ENCODE data around the gene CYP4B1. TPM values are rescaled to one million over a fixed set of nuclear protein-coding genes. Genes with fewer than 3 reads are reported as not detected.
"Not testable (repeated sequence)": the region's sequence is repeated elsewhere in the genome, so short reads cannot be mapped to it uniquely, and the experiment has no call there.

Gene CYP4B1
- total RNA-seq, 2 experiments from 2014 or later: not detected

DNA sequence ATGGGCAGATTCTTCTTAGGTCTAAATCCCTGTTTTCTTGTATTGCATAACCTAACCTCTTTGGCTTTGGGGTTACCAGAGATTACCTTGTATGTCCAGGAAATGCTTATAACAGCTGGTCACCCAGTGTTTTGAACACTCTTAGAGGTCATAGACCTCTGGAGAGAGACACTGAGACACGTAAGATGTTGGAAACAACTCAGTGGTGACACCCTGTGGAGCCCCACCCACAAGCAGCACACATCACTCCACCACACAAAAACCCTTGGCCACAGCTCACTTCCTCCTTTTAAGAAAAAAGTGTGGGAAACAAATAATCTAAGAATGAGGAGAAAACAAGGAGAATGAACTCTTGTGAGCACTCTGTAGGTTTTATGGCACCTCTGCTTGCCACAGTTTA, 26.3 kb upstream of the CYP4B1 start:
- BruUV-seq (replicated peaks): no TSS peak
- Histone ChIP-seq H3K9me3 (ENCODE audit: low read length) (peaks cover 5% of the 10 kb centered on the region; the same call in 1 of the 2 replicates), H3K9me2 (ENCODE audit: insufficient read depth, low read length) (no peaks in the 10 kb centered on the region), H3K36me3 (ENCODE audit: insufficient read depth, low read length) (no peaks in the 10 kb centered on the region), H3K27ac (ENCODE audit: low read depth, low read length, poor library complexity, severe bottlenecking) (no peak overlapping the region), H3K79me2 (ENCODE audit: insufficient read depth, low read depth, low read length) (no peaks in the 10 kb centered on the region), H3K4me1 (ENCODE audit: insufficient read depth, low read length, poor library complexity, severe bottlenecking) (no peaks in the 10 kb centered on the region), H2AFZ (ENCODE audit: low read length) (no peak overlapping the region), H3K4me3 (ENCODE audit: low read depth, low read length, poor library complexity, severe bottlenecking) (no peak overlapping the region), H4K20me1 (ENCODE audit: insufficient read depth, low read length) (no peaks in the 10 kb centered on the region), H3K4me2 (ENCODE audit: low read length) (no peak overlapping the region)
- TF ChIP-seq CTCF (conservative IDR thresholded peaks at IDR 0.05; ENCODE audit: low read length): no peak
- TF ChIP-seq EZH2phosphoT487 (IDR thresholded peaks at IDR 0.05; ENCODE audit: borderline replicate concordance, low read depth, low read length): no peak
- ChIA-PET CTCF (ENCODE audit: unreplicated experiment) (no interaction called here), POLR2A (no interaction called here)
- no peak for DNase-seq (ENCODE audit: low spot score)
- intact Hi-C loops (cut with micrococcal nuclease; ENCODE audit: unreplicated experiment): no loop called here

GRCh38 chr1:46774297-46774696, 24.5 kb upstream of the CYP4B1 start:
- no peak for TF ChIP-seq CTCF (conservative IDR thresholded peaks at IDR 0.05; ENCODE audit: low read length)
- TF ChIP-seq EZH2phosphoT487 (IDR thresholded peaks at IDR 0.05; ENCODE audit: borderline replicate concordance, low read depth, low read length): no peak
- Histone ChIP-seq H3K27ac (ENCODE audit: low read depth, low read length, poor library complexity, severe bottlenecking) (no peak overlapping the region), H3K9me3 (ENCODE audit: low read length) (peaks cover 5% of the 10 kb centered on the region; the same call in 1 of the 2 replicates), H3K9me2 (ENCODE audit: insufficient read depth, low read length) (no peaks in the 10 kb centered on the region), H4K20me1 (ENCODE audit: insufficient read depth, low read length) (no peaks in the 10 kb centered on the region), H3K79me2 (ENCODE audit: insufficient read depth, low read depth, low read length) (no peaks in the 10 kb centered on the region), H3K4me3 (ENCODE audit: low read depth, low read length, poor library complexity, severe bottlenecking) (no peak overlapping the region), H2AFZ (ENCODE audit: low read length) (no peak overlapping the region), H3K36me3 (ENCODE audit: insufficient read depth, low read length) (no peaks in the 10 kb centered on the region), H3K4me1 (ENCODE audit: insufficient read depth, low read length, poor library complexity, severe bottlenecking) (no peaks in the 10 kb centered on the region), H3K4me2 (ENCODE audit: low read length) (no peak overlapping the region)
- ChIA-PET CTCF (ENCODE audit: unreplicated experiment) (no interaction called here), POLR2A (no interaction called here)
- no TSS peak for BruUV-seq (replicated peaks)
- no peak for DNase-seq (ENCODE audit: low spot score)
- intact Hi-C loops (cut with micrococcal nuclease; ENCODE audit: unreplicated experiment): no loop called here

DNA sequence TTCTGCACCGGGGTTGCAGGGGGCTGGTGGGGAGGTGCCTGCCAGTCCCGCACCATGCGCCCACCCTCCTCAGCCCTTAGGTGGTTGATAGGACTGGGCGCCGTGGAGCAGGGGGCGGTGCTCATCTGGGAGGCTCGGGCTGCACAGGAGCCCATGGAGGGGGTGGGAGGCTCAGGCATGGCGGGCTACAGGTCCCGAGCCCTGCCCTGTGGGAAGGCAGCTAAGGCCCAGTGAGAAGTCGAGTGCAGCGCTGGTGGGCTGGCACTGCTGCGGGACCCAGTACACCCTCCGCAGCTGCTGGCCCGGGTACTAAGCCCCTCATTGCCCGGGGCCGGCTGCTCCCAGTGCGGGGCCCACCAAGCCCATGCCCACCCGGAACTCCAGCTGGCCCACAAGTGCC, 20.4 kb upstream of the CYP4B1 start:
- H3K9me2 ChIP-seq (ENCODE audit: insufficient read depth, low read length); intact Hi-C loops (cut with micrococcal nuclease; ENCODE audit: unreplicated experiment); H3K4me2 ChIP-seq (ENCODE audit: low read length); DNase-seq (ENCODE audit: low spot score); POLR2A ChIA-PET; H2AFZ ChIP-seq (ENCODE audit: low read length); BruUV-seq (replicated peaks); H3K36me3 ChIP-seq (ENCODE audit: insufficient read depth, low read length); CTCF ChIA-PET (ENCODE audit: unreplicated experiment); H4K20me1 ChIP-seq (ENCODE audit: insufficient read depth, low read length); H3K4me1 ChIP-seq (ENCODE audit: insufficient read depth, low read length, poor library complexity, severe bottlenecking); H3K27ac ChIP-seq (ENCODE audit: low read depth, low read length, poor library complexity, severe bottlenecking); H3K9me3 ChIP-seq (ENCODE audit: low read length); H3K4me3 ChIP-seq (ENCODE audit: low read depth, low read length, poor library complexity, severe bottlenecking); H3K79me2 ChIP-seq (ENCODE audit: insufficient read depth, low read depth, low read length): not testable (repeated sequence)
